PC-3 (cell line): ENCODE data around the gene SLC25A19. TPM values are rescaled to one million over a fixed set of nuclear protein-coding genes. Genes with fewer than 3 reads are reported as not detected.
"Not testable (repeated sequence)": the region's sequence is repeated elsewhere in the genome, so short reads cannot be mapped to it uniquely, and the experiment has no call there.

Experiments used
- ATAC-seq: fragments of 200-7000 bp; cut with Tn5 transposase; 2 replicates; pipeline ENCODE4 v1.9.1; 2020; ENCODE audit warnings: mild to moderate bottlenecking, moderate library complexity
- BruUV-seq: library from RNA; stranded (reverse); fragments of 400-500 nt; replicated peaks from 2 replicates; lab custom pipeline; 2021; lab: Mats Ljungman, UMichigan
- CTCF ChIA-PET: fragments of 300-600 bp; sonication (Branson Sonifier 250); formaldehyde crosslinking; loops from one replicate; lab custom pipeline; 2022; ENCODE audit warnings: antibody characterized with exemption; lab: Charles Lee
- POLR2A ChIA-PET: fragments of 300-600 bp; sonication (Branson Sonifier 250); formaldehyde crosslinking; loops from one replicate; lab custom pipeline; 2022; ENCODE audit warnings: antibody characterized with exemption; ENCODE audit not compliant: unreplicated experiment; lab: Charles Lee
- DNase-seq: peaks from one replicate; pipeline ENCODE4 v3.0.0-alpha.2; 2015
- H2AFZ ChIP-seq: fragments of 300-600 bp; sonication (generic); 2 replicates; pipeline ENCODE4 v1.6.0; 2016; ENCODE audit warnings: antibody characterized with exemption, low read length
- H3F3A ChIP-seq: fragments of 300-600 bp; sonication (generic); one replicate; pipeline ENCODE4 v1.6.0; 2017; ENCODE audit warnings: antibody characterized with exemption, low read length, control low read depth, mild to moderate bottlenecking; ENCODE audit not compliant: unreplicated experiment
- H3K27ac ChIP-seq: fragments of 300-600 bp; sonication (generic); 2 replicates; pipeline ENCODE4 v1.5.1; 2016; ENCODE audit warnings: mild to moderate bottlenecking, low read length
- H3K27me3 ChIP-seq: fragments of 300-600 bp; sonication (generic); 2 replicates; pipeline ENCODE4 v1.6.1; 2016; ENCODE audit warnings: low read length, mixed read lengths
- H3K36me3 ChIP-seq: fragments of 300-600 bp; sonication (generic); 2 replicates; pipeline ENCODE4 v1.6.1; 2016; ENCODE audit warnings: low read depth, mixed run types, low read length, mixed read lengths
- H3K4me1 ChIP-seq: fragments of 300-600 bp; sonication (generic); 2 replicates; pipeline ENCODE4 v1.5.1; 2016; ENCODE audit warnings: low read length; ENCODE audit not compliant: insufficient read depth
- H3K4me2 ChIP-seq: fragments of 300-600 bp; sonication (generic); 2 replicates; pipeline ENCODE4 v1.6.0; 2016; ENCODE audit warnings: low read length
- H3K4me3 ChIP-seq: fragments of 300-600 bp; sonication (generic); 2 replicates; pipeline ENCODE4 v1.5.1; 2016; ENCODE audit warnings: mild to moderate bottlenecking, low read length, mixed read lengths
- H3K79me2 ChIP-seq: fragments of 300-600 bp; sonication (generic); 2 replicates; pipeline ENCODE4 v1.6.1; 2017; ENCODE audit warnings: low read length, mixed read lengths
- H3K9ac ChIP-seq: fragments of 300-600 bp; sonication (generic); 2 replicates; pipeline ENCODE4 v1.6.0; 2016; ENCODE audit warnings: mild to moderate bottlenecking, low read length
- H3K9me2 ChIP-seq: fragments of 300-600 bp; sonication (generic); replicated peaks from 2 replicates; pipeline ENCODE4 v1.6.1; 2016; ENCODE audit warnings: mixed run types, low read length, mixed read lengths
- H3K9me3 ChIP-seq: fragments of 300-600 bp; sonication (generic); 2 replicates; pipeline ENCODE4 v1.6.1; 2016; ENCODE audit warnings: low read length, mixed read lengths
- H4K20me1 ChIP-seq: fragments of 300-600 bp; sonication (generic); 2 replicates; pipeline ENCODE4 v1.6.1; 2016; ENCODE audit warnings: low read length, mixed read lengths
- CTCF ChIP-seq: fragments of 300-600 bp; sonication (generic); conservative IDR thresholded peaks from 2 replicates; pipeline ENCODE4 v1.5.1; 2017; ENCODE audit warnings: antibody characterized with exemption, low read depth, mild to moderate bottlenecking, low read length
- EZH2 ChIP-seq: fragments of 300-600 bp; sonication (generic); IDR thresholded peaks from one replicate; pipeline ENCODE4 v1.6.1; 2017; ENCODE audit warnings: antibody characterized with exemption, mild to moderate bottlenecking, low read length; ENCODE audit not compliant: unreplicated experiment
- EZH2phosphoT487 ChIP-seq: fragments of 300-600 bp; sonication (generic); IDR thresholded peaks from 2 replicates; pipeline ENCODE4 v1.6.1; 2018; ENCODE audit warnings: mild to moderate bottlenecking, antibody characterized with exemption, low read length, borderline replicate concordance
- intact Hi-C: fragments of 100-400 bp; cut with micrococcal nuclease; formaldehyde crosslinking; loops from 2 replicates; pipeline ENCODE4 v1.9.0; 2023
- total RNA-seq: library from RNA; depleted of rRNA; stranded (reverse); fragments of >200 nt; gene quantifications from 2 replicates; pipeline ENCODE4 v1.2.3, GENCODE V29; 2014

SLC25A19 gene
- total RNA-seq, 1 experiment from 2014 or later, result 75.0 TPM

- Histone ChIP-seq H3K79me2 (peaks cover 21% of the 10 kb centered on the region), H2AFZ (no peak overlapping the region), H3K4me1 (peaks cover 9% of the 10 kb centered on the region), H3K9me2 (no peaks in the 10 kb centered on the region), H3K9me3 (no peaks in the 10 kb centered on the region), H3K36me3 (peaks cover 22% of the 10 kb centered on the region), H3K4me3 (no peak overlapping the region), H3K9ac (no peak overlapping the region), H3F3A (no peaks in the 10 kb centered on the region), H3K27ac (no peak overlapping the region), H3K4me2 (no peak overlapping the region), H3K27me3 (no peaks in the 10 kb centered on the region), H4K20me1 (no peaks in the 10 kb centered on the region)
- intact Hi-C loops, result no loop called here
- TF ChIP-seq EZH2 (no peak), CTCF (no peak), EZH2phosphoT487 (no peak)
- BruUV-seq, result no TSS peak
- ATAC-seq, result no peak
- DNase-seq, result no peak
- POLR2A ChIA-PET, result no interaction called here
- CTCF ChIA-PET, result no interaction called here
Measured at GRCh38 chr17:75285123-75285522, 4.1 kb downstream of the SLC25A19 start.

GRCh38 chr17:75280189-75280588 is 9.0 kb downstream of the SLC25A19 start:
- H3K4me2 ChIP-seq, BruUV-seq, H3K9me3 ChIP-seq, H3K4me3 ChIP-seq, H3K79me2 ChIP-seq, H3K9ac ChIP-seq, H3K27me3 ChIP-seq, H4K20me1 ChIP-seq, H2AFZ ChIP-seq, H3K4me1 ChIP-seq, H3F3A ChIP-seq, H3K27ac ChIP-seq, H3K9me2 ChIP-seq, intact Hi-C loops: not testable (repeated sequence)
- H3K36me3 ChIP-seq, result peaks cover 27% of the 10 kb centered on the region
- ChIA-PET POLR2A (interaction anchor here (0.6 kb wide), 1 partner anchor 18 kb away, joined by 3 read pairs; no protein-coding TSS in a partner anchor), CTCF (interaction anchor here (0.6 kb wide), 1 partner anchor 149 kb away, joined by 3 read pairs; no protein-coding TSS in a partner anchor)
- ATAC-seq (peak; percentile 68), DNase-seq (peak; percentile 19)

- CTCF ChIA-PET, result interaction anchor here (0.9 kb wide), 1 partner anchor 128 kb away, joined by 5 read pairs; the partner anchor contains the start of gene GRB2
- Histone ChIP-seq H3K36me3 (peaks cover 25% of the 10 kb centered on the region), H3K4me1 (peaks cover 1% of the 10 kb centered on the region), H4K20me1 (no peaks in the 10 kb centered on the region), H3F3A (no peaks in the 10 kb centered on the region), H3K27me3 (no peaks in the 10 kb centered on the region), H3K79me2 (peaks cover 7% of the 10 kb centered on the region; the same call in 1 of the 2 replicates), H2AFZ (no peak overlapping the region), H3K4me2 (no peak overlapping the region), H3K4me3 (no peak overlapping the region), H3K9me3 (no peaks in the 10 kb centered on the region), H3K9ac (no peak overlapping the region), H3K9me2 (no peaks in the 10 kb centered on the region), H3K27ac (no peak overlapping the region)
- DNase-seq (peak; percentile 34), ATAC-seq (peak; percentile 60)
- POLR2A ChIA-PET, result interaction anchor here (0.9 to 1.4 kb wide), 3 partner anchors 12 to 116 kb away, joined by 3 to 8 read pairs (median 5); partner anchors contain the start of genes GGA3, MRPS7 and SLC25A19
- TF ChIP-seq CTCF (no peak), EZH2phosphoT487 (no peak), EZH2 (no peak)
- BruUV-seq, result no TSS peak
- intact Hi-C loops, result no loop called here
Measured at GRCh38 chr17:75277664-75278071, 11.6 kb downstream of the SLC25A19 start.
